Mammary epithelial cell (primary cell): ENCODE data around the gene ORC3.

Experiments
- CTCF ChIP-seq, 2 donors: IDR thresholded peaks in 1 of 2; conservative IDR thresholded peaks in 1 of 2; 2 replicates each; pipeline ENCODE4 v1.5.1; 2011 to 2012; ENCODE audit warnings: inconsistent platforms in 2 of 2, low read length in 2 of 2, mild to moderate bottlenecking in 2 of 2, control low read depth in 1 of 2, low read depth in 1 of 2; ENCODE audit not compliant: insufficient read depth in 1 of 2; ENCODE audit errors: extremely low read depth in 1 of 2
- EZH2 ChIP-seq: IDR thresholded peaks from 2 replicates; pipeline ENCODE4 v1.6.1; 2012; ENCODE audit warnings: low read length, inconsistent platforms, borderline replicate concordance

- TF ChIP-seq CTCF (conservative IDR thresholded peaks at IDR 0.05 in 1 of 2, IDR thresholded peaks at IDR 0.05 in 1 of 2; ENCODE audit: extremely low read depth in 1 of 2, insufficient read depth in 1 of 2, low read depth in 1 of 2, low read length in 2 of 2) (no peak), EZH2 (no peak)
Measured at GRCh38 chr6:87606199-87606598, 16.3 kb downstream of the ORC3 start.
